Endothelial cell of umbilical vein (primary cell): ENCODE results near the gene STAT4.

ENCODE experiments used
- EZH2 ChIP-seq: IDR thresholded peaks from 2 replicates; pipeline ENCODE4 v1.6.1; 2012; ENCODE audit warnings: borderline replicate concordance, low read depth, mild to moderate bottlenecking, moderate library complexity, low read length, inconsistent platforms; ENCODE audit not compliant: severe bottlenecking
- JUN ChIP-seq: IDR thresholded peaks from 2 replicates; pipeline ENCODE4 v1.6.1; 2011; ENCODE audit warnings: borderline replicate concordance, low read depth; ENCODE audit not compliant: insufficient read length, insufficient read depth
- POLR2A ChIP-seq: IDR thresholded peaks from 2 replicates; pipeline ENCODE4 v1.6.1; 2012; ENCODE audit warnings: low read depth, mild to moderate bottlenecking, control low read depth, low read length
- TF ChIP-seq, protein P1 (sequence below), 2 donors: IDR thresholded peaks; 1 replicate in 1 of 2; 2 replicates in 1 of 2; pipeline ENCODE4 v1.5.1; 2011; ENCODE audit warnings: low read length in 2 of 2, mild to moderate bottlenecking in 2 of 2, moderate library complexity in 2 of 2, control low read depth in 1 of 2, inconsistent platforms in 1 of 2, low read depth in 1 of 2; ENCODE audit not compliant: insufficient read depth in 1 of 2; ENCODE audit errors: extremely low read depth in 1 of 2

GRCh38 chr2:191153716-191154115, 2.9 kb upstream of the STAT4 start:
- no peak for TF ChIP-seq POLR2A
- TF ChIP-seq, protein P1, sequence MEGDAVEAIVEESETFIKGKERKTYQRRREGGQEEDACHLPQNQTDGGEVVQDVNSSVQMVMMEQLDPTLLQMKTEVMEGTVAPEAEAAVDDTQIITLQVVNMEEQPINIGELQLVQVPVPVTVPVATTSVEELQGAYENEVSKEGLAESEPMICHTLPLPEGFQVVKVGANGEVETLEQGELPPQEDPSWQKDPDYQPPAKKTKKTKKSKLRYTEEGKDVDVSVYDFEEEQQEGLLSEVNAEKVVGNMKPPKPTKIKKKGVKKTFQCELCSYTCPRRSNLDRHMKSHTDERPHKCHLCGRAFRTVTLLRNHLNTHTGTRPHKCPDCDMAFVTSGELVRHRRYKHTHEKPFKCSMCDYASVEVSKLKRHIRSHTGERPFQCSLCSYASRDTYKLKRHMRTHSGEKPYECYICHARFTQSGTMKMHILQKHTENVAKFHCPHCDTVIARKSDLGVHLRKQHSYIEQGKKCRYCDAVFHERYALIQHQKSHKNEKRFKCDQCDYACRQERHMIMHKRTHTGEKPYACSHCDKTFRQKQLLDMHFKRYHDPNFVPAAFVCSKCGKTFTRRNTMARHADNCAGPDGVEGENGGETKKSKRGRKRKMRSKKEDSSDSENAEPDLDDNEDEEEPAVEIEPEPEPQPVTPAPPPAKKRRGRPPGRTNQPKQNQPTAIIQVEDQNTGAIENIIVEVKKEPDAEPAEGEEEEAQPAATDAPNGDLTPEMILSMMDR (IDR thresholded peaks at IDR 0.05; ENCODE audit: extremely low read depth in 1 of 2, insufficient read depth in 1 of 2, low read depth in 1 of 2, low read length in 2 of 2): no peak
- no peak for TF ChIP-seq EZH2
- no peak for TF ChIP-seq JUN
